HFF-Myc (cell line): ENCODE measurements around the gene DESI1.
A peak's percentile ranks its signal among the peaks of the same experiment; 100 is the strongest.
"Not testable (repeated sequence)": the region's sequence is repeated elsewhere in the genome, so short reads cannot be mapped to it uniquely, and the experiment has no call there.

Experiments
- DNase-seq: peaks from one replicate; pipeline ENCODE4 v3.0.0-alpha.2; 2011; ENCODE audit warnings: low read depth; ENCODE audit errors: extremely low read depth
- H3K4me3 ChIP-seq: replicated peaks from 2 replicates; pipeline ENCODE4 v1.5.1; 2011; ENCODE audit warnings: low read depth, mild to moderate bottlenecking, control low read depth, low read length
- CTCF ChIP-seq: IDR thresholded peaks from 2 replicates; pipeline ENCODE4 v1.5.1; 2012; ENCODE audit warnings: mild to moderate bottlenecking, low read depth, low read length, control low read depth; ENCODE audit errors: missing control alignments

Gene DESI1

GRCh38 chr22:41620589-41621098 is at the start of gene DESI1:
TSS of gene DESI1 (minus strand) at chr22:41621043. CDS start at chr22:41620839, 204 bp downstream.
- DNase-seq: no peak
- peak within 1 kb of the TSS; percentile 70 for H3K4me3 ChIP-seq
- no peak for TF ChIP-seq CTCF

- DNase-seq: no peak
- H3K4me3 ChIP-seq: no peak overlapping the region
- no peak for TF ChIP-seq CTCF
These were observed 48.4 kb upstream of the DESI1 start for GRCh38 chr22:41668971-41669911.

- H3K4me3 ChIP-seq: no peak overlapping the region
- DNase-seq: no peak
- TF ChIP-seq CTCF: no peak
These were observed 44.1 kb upstream of the DESI1 start for GRCh38 chr22:41664951-41665350.

- DNase-seq: no peak
- no peak overlapping the region for H3K4me3 ChIP-seq
- no peak for TF ChIP-seq CTCF
These were observed 43.6 kb upstream of the DESI1 start for GRCh38 chr22:41664490-41664889.

- DNase-seq, H3K4me3 ChIP-seq: not testable (repeated sequence)
These were observed 42.8 kb upstream of the DESI1 start for GRCh38 chr22:41663594-41663993.

GRCh38 chr22:41661713-41662112 is 40.9 kb upstream of the DESI1 start:
- H3K4me3 ChIP-seq: no peak overlapping the region
- TF ChIP-seq CTCF: no peak

GRCh38 chr22:41661088-41661487 is 40.2 kb upstream of the DESI1 start:
- no peak for DNase-seq
- no peak overlapping the region for H3K4me3 ChIP-seq
- TF ChIP-seq CTCF: no peak

More at GRCh38 chr22:41661713-41662112, 40.9 kb upstream of the DESI1 start:
- no peak for DNase-seq
